H9 (cell line): ENCODE measurements around the gene TUB. TPM values are rescaled to one million over a fixed set of nuclear protein-coding genes. Genes with fewer than 3 reads are reported as not detected.

Experiments
- DNase-seq: peaks from one replicate; pipeline ENCODE4 v3.0.0-alpha.2; 2017
- H2AFZ ChIP-seq: one replicate; pipeline ENCODE4 v1.6.1; 2013; ENCODE audit warnings: mild to moderate bottlenecking, low read length, control low read depth, moderate library complexity
- H2AK5ac ChIP-seq: 2 replicates; pipeline ENCODE4 v1.6.1; 2013; ENCODE audit warnings: low read length, control low read depth, mixed read lengths; ENCODE audit not compliant: insufficient read length
- H2BK120ac ChIP-seq: one replicate; pipeline ENCODE4 v1.6.1; 2013; ENCODE audit warnings: low read depth, mild to moderate bottlenecking, low read length, control low read depth, inconsistent platforms; ENCODE audit not compliant: poor library complexity, severe bottlenecking
- H2BK12ac ChIP-seq: 2 replicates; pipeline ENCODE4 v1.6.1; 2013; ENCODE audit warnings: low read length, control low read depth, mixed read lengths, low read depth; ENCODE audit not compliant: insufficient read length
- H2BK15ac ChIP-seq: 2 replicates; pipeline ENCODE4 v1.6.1; 2013; ENCODE audit warnings: low read depth, low read length, control low read depth
- H2BK20ac ChIP-seq: one replicate; pipeline ENCODE4 v1.6.1; 2013; ENCODE audit warnings: low read depth, mild to moderate bottlenecking, low read length, control low read depth, inconsistent platforms; ENCODE audit not compliant: poor library complexity, severe bottlenecking
- H2BK5ac ChIP-seq: 2 replicates; pipeline ENCODE4 v1.6.1; 2013; ENCODE audit warnings: low read length, control low read depth, mixed read lengths; ENCODE audit not compliant: insufficient read length
- H3K14ac ChIP-seq: 2 replicates; pipeline ENCODE4 v1.6.1; 2013; ENCODE audit warnings: low read length, control low read depth; ENCODE audit not compliant: insufficient read depth
- H3K18ac ChIP-seq: 2 replicates; pipeline ENCODE4 v1.6.1; 2013; ENCODE audit warnings: low read depth, mild to moderate bottlenecking, mixed read lengths, low read length, control low read depth; ENCODE audit not compliant: insufficient read length
- H3K23ac ChIP-seq: 2 replicates; pipeline ENCODE4 v1.6.1; 2013; ENCODE audit warnings: low read length, control low read depth, mixed read lengths, low read depth; ENCODE audit not compliant: insufficient read length
- H3K23me2 ChIP-seq: 2 replicates; pipeline ENCODE4 v1.6.1; 2013; ENCODE audit warnings: low read depth, mild to moderate bottlenecking, mixed read lengths, low read length, control low read depth; ENCODE audit not compliant: insufficient read length, poor library complexity, severe bottlenecking
- H3K27ac ChIP-seq: 2 replicates; pipeline ENCODE4 v1.5.1; 2013; ENCODE audit warnings: low read length, control low read depth, mixed read lengths, low read depth; ENCODE audit not compliant: insufficient read length
- H3K27me3 ChIP-seq: 2 replicates; pipeline ENCODE4 v1.6.1; 2013; ENCODE audit warnings: low read length, control low read depth, inconsistent platforms; ENCODE audit not compliant: insufficient read depth
- H3K4ac ChIP-seq: 2 replicates; pipeline ENCODE4 v1.6.1; 2013; ENCODE audit warnings: low read depth, mild to moderate bottlenecking, control low read depth, inconsistent platforms, low read length, moderate library complexity
- H3K4me1 ChIP-seq: 2 replicates; pipeline ENCODE4 v1.6.1; 2013; ENCODE audit warnings: low read length, control low read depth, inconsistent platforms; ENCODE audit not compliant: insufficient read depth
- H3K4me2 ChIP-seq: 2 replicates; pipeline ENCODE4 v1.6.1; 2013; ENCODE audit warnings: low read length, control low read depth, mixed read lengths; ENCODE audit not compliant: insufficient read length, insufficient read depth
- H3K56ac ChIP-seq: 2 replicates; pipeline ENCODE4 v1.6.1; 2013; ENCODE audit warnings: low read depth, mild to moderate bottlenecking, mixed read lengths, low read length, control low read depth; ENCODE audit not compliant: insufficient read length
- H3K79me1 ChIP-seq: 2 replicates; pipeline ENCODE4 v1.6.1; 2013; ENCODE audit warnings: low read depth, mild to moderate bottlenecking, moderate library complexity, low read length, control low read depth, inconsistent platforms; ENCODE audit not compliant: insufficient read depth, poor library complexity, severe bottlenecking
- H3K79me2 ChIP-seq: 2 replicates; pipeline ENCODE4 v1.6.1; 2013; ENCODE audit warnings: low read length, control low read depth, inconsistent platforms; ENCODE audit not compliant: insufficient read depth
- H3K9ac ChIP-seq: 2 replicates; pipeline ENCODE4 v1.6.1; 2013; ENCODE audit warnings: low read length, control low read depth, mixed read lengths; ENCODE audit not compliant: insufficient read length; ENCODE audit errors: extremely low read depth
- H3K9me3 ChIP-seq: one replicate; pipeline ENCODE4 v1.6.1; 2013; ENCODE audit warnings: low read depth, low read length, inconsistent platforms; ENCODE audit not compliant: control insufficient read depth
- H3T11ph ChIP-seq: one replicate; pipeline ENCODE4 v1.6.1; 2013; ENCODE audit warnings: mild to moderate bottlenecking, low read length, control low read depth, inconsistent platforms
- H4K20me1 ChIP-seq: one replicate; pipeline ENCODE4 v1.6.1; 2013; ENCODE audit not compliant: control insufficient read depth, insufficient read length, insufficient read depth
- H4K5ac ChIP-seq: 2 replicates; pipeline ENCODE4 v1.6.1; 2013; ENCODE audit warnings: low read depth, mild to moderate bottlenecking, mixed read lengths, low read length, control low read depth; ENCODE audit not compliant: insufficient read length
- H4K8ac ChIP-seq: replicated peaks from 2 replicates; pipeline ENCODE4 v1.6.1; 2013; ENCODE audit warnings: low read length, control low read depth, mixed read lengths, low read depth; ENCODE audit not compliant: insufficient read length
- H4K91ac ChIP-seq: 2 replicates; pipeline ENCODE4 v1.6.1; 2013; ENCODE audit warnings: low read depth, mild to moderate bottlenecking, moderate library complexity, mixed read lengths, low read length, control low read depth; ENCODE audit not compliant: insufficient read length
- H3K27ac Mint-ChIP-seq, 3 experiments: 2 replicates in 2 of 3; 3 replicates in 1 of 3; pipeline ENCODE4 v1.8.0; 2020 to 2021; ENCODE audit warnings: mixed read lengths in 3 of 3, mild to moderate bottlenecking in 1 of 3, moderate library complexity in 1 of 3
- H3K27me3 Mint-ChIP-seq: 2 replicates; pipeline ENCODE4 v1.8.0; 2021; ENCODE audit warnings: low read depth, mild to moderate bottlenecking, moderate library complexity, mixed read lengths
- H3K36me3 Mint-ChIP-seq, 3 experiments: 2 replicates in 2 of 3; 3 replicates in 1 of 3; pipeline ENCODE4 v1.8.0; 2020 to 2021; ENCODE audit warnings: low read depth in 3 of 3, mixed read lengths in 3 of 3; ENCODE audit not compliant: insufficient read depth in 1 of 3
- H3K4me1 Mint-ChIP-seq, 2 experiments: 2 replicates each; pipeline ENCODE4 v1.8.0; 2020; ENCODE audit warnings: mixed read lengths in 2 of 2
- H3K4me3 Mint-ChIP-seq, 2 experiments: 2 replicates in 1 of 2; 3 replicates in 1 of 2; pipeline ENCODE4 v1.8.0; 2020 to 2021; ENCODE audit warnings: mild to moderate bottlenecking in 2 of 2, mixed read lengths in 2 of 2, moderate library complexity in 1 of 2
- H3K9me3 Mint-ChIP-seq, 2 experiments: 2 replicates in 1 of 2; 3 replicates in 1 of 2; pipeline ENCODE4 v1.8.0; 2020; ENCODE audit warnings: mild to moderate bottlenecking in 2 of 2, mixed read lengths in 2 of 2, moderate library complexity in 1 of 2
- WGBS: extraction: QIAGEN DNeasy Blood & Tissue Kit; methylation state at CpG from one replicate; pipeline ENCODE4 v1.1.7; 2013; ENCODE audit warnings: missing lambda C conversion rate, low lambda C conversion rate, mixed read lengths; ENCODE audit not compliant: insufficient read length; ENCODE audit errors: extremely low coverage; 5-methylcytosine and 5-hydroxymethylcytosine counted together
- total RNA-seq: library from RNA; stranded (reverse); gene quantifications from 2 replicates; pipeline ENCODE4 v1.2.1, GENCODE V29; 2021
- TF ChIP-seq, protein P1 (sequence below): fragments of 200-600 bp; sonication (generic); conservative IDR thresholded peaks from 3 replicates; pipeline ENCODE4 v1.8.0; 2021; ENCODE audit warnings: antibody characterized with exemption, mild to moderate bottlenecking

Gene TUB
- total RNA-seq, 1 experiment from 2014 or later: 14.8 TPM

DNA sequence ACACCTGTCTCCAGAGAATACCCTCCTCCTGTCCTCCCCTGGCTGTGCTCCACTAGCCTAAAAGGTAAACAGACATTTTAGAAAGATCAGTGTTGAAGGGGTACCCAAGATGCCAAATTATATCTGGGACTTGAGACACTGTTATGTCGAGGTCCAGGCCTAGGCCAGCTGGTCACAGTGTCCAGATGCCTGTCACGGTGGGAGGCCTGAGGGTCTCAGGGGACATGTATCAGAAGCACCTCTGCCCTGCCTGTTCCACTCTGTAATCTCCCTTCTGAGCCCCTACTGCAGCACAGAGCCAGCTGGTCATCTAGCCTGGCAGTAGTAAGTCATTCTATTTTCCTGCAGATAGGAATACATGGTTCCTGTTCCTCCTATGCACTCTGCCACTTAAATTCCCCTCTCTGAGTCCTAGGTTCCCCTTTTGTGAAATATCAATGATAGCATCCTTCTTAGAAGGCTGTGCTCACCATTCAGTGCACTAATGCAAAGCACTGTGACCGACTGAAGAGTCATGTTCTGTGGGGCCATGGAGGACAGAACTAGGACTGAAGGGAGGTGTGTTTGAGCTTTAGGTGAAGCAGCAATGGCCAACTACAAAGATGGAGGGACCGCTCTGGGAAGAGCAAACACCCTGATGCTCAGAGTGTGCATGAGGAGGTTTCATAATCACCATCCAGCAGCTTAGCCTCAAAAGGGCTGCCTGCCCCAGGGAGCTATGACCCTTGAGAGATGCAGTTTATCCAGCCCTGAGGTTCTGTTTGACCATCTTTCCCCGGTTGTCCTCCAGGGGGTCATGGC, 44.8 kb upstream of the TUB start:
- no peak overlapping the region for H4K91ac ChIP-seq
- no peak overlapping the region for H3K27ac ChIP-seq
- H3K9me3 ChIP-seq: no peaks in the 10 kb centered on the region
- Mint-ChIP-seq H3K4me3 (no peak overlapping the region), H3K27me3 (peaks cover 37% of the 10 kb centered on the region), H3K36me3 (no peaks in the 10 kb centered on the region), H3K9me3 (no peaks in the 10 kb centered on the region; a peak in 1 of 5 replicates), H3K4me1 (peaks cover 12 to 15% of the 10 kb centered on the region in 2 experiments), H3K27ac (no peak overlapping the region)
- no peaks in the 10 kb centered on the region for H3K23me2 ChIP-seq
- no peak overlapping the region for H3K14ac ChIP-seq
- H3K4me2 ChIP-seq: no peak overlapping the region
- no peaks in the 10 kb centered on the region for H4K20me1 ChIP-seq
- no peaks in the 10 kb centered on the region for H3K4me1 ChIP-seq
- H2BK20ac ChIP-seq: no peak overlapping the region
- no peaks in the 10 kb centered on the region for H3K79me1 ChIP-seq
- no peak overlapping the region for H3K56ac ChIP-seq
- no peak overlapping the region for H2BK5ac ChIP-seq
- no peak overlapping the region for H3K23ac ChIP-seq
- no peak overlapping the region for H2BK120ac ChIP-seq
- H3K27me3 ChIP-seq: no peaks in the 10 kb centered on the region
- H3K79me2 ChIP-seq: no peaks in the 10 kb centered on the region
- H4K5ac ChIP-seq: no peak overlapping the region
- H4K8ac ChIP-seq: no peak overlapping the region
- H2AK5ac ChIP-seq: no peak overlapping the region
- H2AFZ ChIP-seq: no peak overlapping the region
- no peak overlapping the region for H3T11ph ChIP-seq
- no peak overlapping the region for H2BK15ac ChIP-seq
- H3K18ac ChIP-seq: no peak overlapping the region
- DNase-seq: peak; percentile 8
- WGBS: no CpG with 5 or more reads among the region's 5 CpGs
- no peak overlapping the region for H3K4ac ChIP-seq
- no peak overlapping the region for H2BK12ac ChIP-seq
- no peak overlapping the region for H3K9ac ChIP-seq
- TF ChIP-seq, protein P1, sequence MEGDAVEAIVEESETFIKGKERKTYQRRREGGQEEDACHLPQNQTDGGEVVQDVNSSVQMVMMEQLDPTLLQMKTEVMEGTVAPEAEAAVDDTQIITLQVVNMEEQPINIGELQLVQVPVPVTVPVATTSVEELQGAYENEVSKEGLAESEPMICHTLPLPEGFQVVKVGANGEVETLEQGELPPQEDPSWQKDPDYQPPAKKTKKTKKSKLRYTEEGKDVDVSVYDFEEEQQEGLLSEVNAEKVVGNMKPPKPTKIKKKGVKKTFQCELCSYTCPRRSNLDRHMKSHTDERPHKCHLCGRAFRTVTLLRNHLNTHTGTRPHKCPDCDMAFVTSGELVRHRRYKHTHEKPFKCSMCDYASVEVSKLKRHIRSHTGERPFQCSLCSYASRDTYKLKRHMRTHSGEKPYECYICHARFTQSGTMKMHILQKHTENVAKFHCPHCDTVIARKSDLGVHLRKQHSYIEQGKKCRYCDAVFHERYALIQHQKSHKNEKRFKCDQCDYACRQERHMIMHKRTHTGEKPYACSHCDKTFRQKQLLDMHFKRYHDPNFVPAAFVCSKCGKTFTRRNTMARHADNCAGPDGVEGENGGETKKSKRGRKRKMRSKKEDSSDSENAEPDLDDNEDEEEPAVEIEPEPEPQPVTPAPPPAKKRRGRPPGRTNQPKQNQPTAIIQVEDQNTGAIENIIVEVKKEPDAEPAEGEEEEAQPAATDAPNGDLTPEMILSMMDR: no peak
